Measurements from ENCODE around the gene LITAF.

- TF ChIP-seq EZH2 (IDR thresholded peaks at IDR 0.05) = no peak
- no peak for TF ChIP-seq CTCF (IDR thresholded peaks at IDR 0.05)
- TF ChIP-seq EZH2phosphoT487 (IDR thresholded peaks at IDR 0.05) = no peak
These were observed 44.5 kb downstream of the LITAF start for GRCh38 chr16:11542069-11542744.

Data from neural progenitor cell (in vitro differentiated cells).